Measurements from ENCODE around the gene EFNA2. TPM values are rescaled to one million over a fixed set of nuclear protein-coding genes. Genes with fewer than 3 reads are reported as not detected.

EFNA2 gene
- total and polyA plus RNA-seq, 2 of the 4 experiments (the other 2 are of a cell fraction) = not detected

- peak overlapping the region in 1 of 2 experiments; percentile 45; a peak in 1 of 4 replicates for H4K8ac ChIP-seq (ENCODE audit: low read depth in 2 of 2, low read length in 2 of 2)
- TF ChIP-seq CEBPB (IDR thresholded peaks at IDR 0.05; ENCODE audit: low read depth, low read length) (no peak), USF2 (IDR thresholded peaks at IDR 0.05; ENCODE audit: low read depth, low read length) (no peak), BHLHE40 (IDR thresholded peaks at IDR 0.05; ENCODE audit: low read depth, low read length) (peak; percentile 42; the same call in 1 of the 2 replicates)
- peak overlapping the region; percentile 24; the same call in 1 of the 2 replicates for H3K9ac ChIP-seq (ENCODE audit: low read depth, low read length)
- peak overlapping the region; percentile 12; the same call in 1 of the 2 replicates for H3K27ac ChIP-seq (ENCODE audit: insufficient read depth, low read length)
- dilution Hi-C loops (cut with HindIII; ENCODE audit: low sequenced_read_pairs, unreplicated experiment) (no loop called here), in situ Hi-C loops (cut with MboI; ENCODE audit: low sequenced_read_pairs) (no loop called here), intact Hi-C loops (cut with micrococcal nuclease) (loop anchor here (1.0 kb wide), 1 partner anchor 19 kb away; no protein-coding TSS in a partner anchor)
- peak overlapping the region; percentile 68 for H3K4ac ChIP-seq (ENCODE audit: low read depth, low read length)
- no peak overlapping the region for H3K56ac ChIP-seq (ENCODE audit: extremely low read depth, insufficient read depth, low read length)
- H3K27me3 ChIP-seq (ENCODE audit: control insufficient read depth, insufficient read depth, low read length) = no peaks in the 10 kb centered on the region
- H2BK120ac ChIP-seq (ENCODE audit: low read depth, low read length) = no peak overlapping the region
- no peak overlapping the region for H2BK20ac ChIP-seq (ENCODE audit: low read depth, low read length)
- H2AFZ ChIP-seq (replicated peaks; ENCODE audit: low read length, poor library complexity) = peak overlapping the region; percentile 80
- peaks cover 8% of the 10 kb centered on the region for H3K9me1 ChIP-seq (ENCODE audit: insufficient read depth, low read length)
- no peak overlapping the region for H3K14ac ChIP-seq (replicated peaks; ENCODE audit: low read depth, low read length)
- 56% methylated on average over 19 of the region's 40 CpGs; no CpG with 5 or more reads in 1 of the 2 experiments for WGBS, 2 experiments (ENCODE audit: extremely low coverage in 2 of 2, insufficient read length in 1 of 2)
- H3K36me3 ChIP-seq (ENCODE audit: control insufficient read depth, insufficient read depth, low read length) = peaks cover 27% of the 10 kb centered on the region
- DNase-seq (no peak), ATAC-seq (ENCODE audit: low read depth) (no peak)
- H2BK5ac ChIP-seq (ENCODE audit: low read depth, low read length, poor library complexity, severe bottlenecking) = peak overlapping the region; percentile 18
- H3K9me3 ChIP-seq (ENCODE audit: control insufficient read depth, insufficient read depth, low read length) = no peaks in the 10 kb centered on the region
- no peak overlapping the region for H3K23ac ChIP-seq (ENCODE audit: low read depth, low read length)
- H4K20me1 ChIP-seq (ENCODE audit: insufficient read depth, low read length) = peaks cover 54% of the 10 kb centered on the region
- peak overlapping the region; percentile 66 for H2AK5ac ChIP-seq (ENCODE audit: low read depth, low read length)
- no peak overlapping the region for H3K18ac ChIP-seq (ENCODE audit: low read depth, low read length)
- H3K79me1 ChIP-seq (ENCODE audit: low read depth in 1 of 2, low read length in 2 of 2) = peaks cover 9 to 63% of the 10 kb centered on the region in 2 experiments; a peak in 3 of 4 replicates
- no TSS peak for BruUV-seq (replicated peaks)
- ChIA-PET POLR2A (ENCODE audit: unreplicated experiment) (interaction anchor here (0.5 to 1.4 kb wide), 17 partner anchors 8 to 285 kb away, joined by 3 to 62 read pairs (median 4); partner anchors contain the start of genes ATP5F1D, GPX4 and WDR18), CTCF (interaction anchor here (1.5 to 3.5 kb wide), 4 partner anchors 11 to 25 kb away, joined by 8 to 64 read pairs (median 13); no protein-coding TSS in a partner anchor)
- no peak overlapping the region for H3K4me3 ChIP-seq (ENCODE audit: insufficient read depth, low read depth, low read length)
- peak overlapping the region; percentile 62 for H2AK9ac ChIP-seq (replicated peaks; ENCODE audit: low read depth, low read length, poor library complexity)
- H3K4me1 ChIP-seq (ENCODE audit: control insufficient read depth, insufficient read depth, low read length) = peaks cover 39% of the 10 kb centered on the region
- H4K5ac ChIP-seq (ENCODE audit: low read depth, low read length) = no peak overlapping the region
- H2BK15ac ChIP-seq (ENCODE audit: low read depth, low read length) = no peak overlapping the region; the same call in 2 of the 3 replicates
- peak overlapping the region; percentile 61 for H3K4me2 ChIP-seq (ENCODE audit: low read depth, low read length)
- peak overlapping the region; percentile 8; the same call in 1 of the 2 replicates for H4K91ac ChIP-seq (ENCODE audit: insufficient read depth, low read depth, low read length)
Measured at GRCh38 chr19:1268226-1269064, 17.2 kb upstream of the EFNA2 start.

Data from IMR-90 (cell line).